HEK293 (cell line): ENCODE results near the gene BFAR.

Experiments
- KLF16 ChIP-seq: fragments of 450-650 bp; formaldehyde crosslinking; IDR thresholded peaks from 2 replicates; pipeline ENCODE4 v1.5.1; 2017; ENCODE audit warnings: missing biosample characterization, missing genetic modification characterization
- TCF7L2 ChIP-seq: IDR thresholded peaks from 2 replicates; pipeline ENCODE4 v1.6.1; 2011; ENCODE audit warnings: low read depth, mild to moderate bottlenecking, inconsistent platforms, low read length, moderate library complexity, borderline replicate concordance
- ZNF335 ChIP-seq: fragments of 450-650 bp; formaldehyde crosslinking; conservative IDR thresholded peaks from 2 replicates; pipeline ENCODE4 v1.5.1; 2016; ENCODE audit warnings: missing biosample characterization, missing genetic modification characterization
- ZNF501 ChIP-seq: fragments of 450-650 bp; formaldehyde crosslinking; IDR thresholded peaks from 2 replicates; pipeline ENCODE4 v1.5.1; 2016; ENCODE audit warnings: missing biosample characterization, missing genetic modification characterization
- ZNF521 ChIP-seq: fragments of 450-650 bp; formaldehyde crosslinking; IDR thresholded peaks from 2 replicates; pipeline ENCODE4 v1.5.1; 2017; ENCODE audit warnings: missing biosample characterization, mild to moderate bottlenecking, missing genetic modification characterization
- ZNF785 ChIP-seq: fragments of 450-650 bp; formaldehyde crosslinking; IDR thresholded peaks from 2 replicates; pipeline ENCODE4 v1.5.1; 2016; ENCODE audit warnings: missing biosample characterization, missing genetic modification characterization
- TF ChIP-seq, protein P1 (sequence below): fragments of 450-650 bp; formaldehyde crosslinking; IDR thresholded peaks from 2 replicates; pipeline ENCODE4 v1.5.1; 2016; ENCODE audit warnings: missing biosample characterization, missing genetic modification characterization
- TF ChIP-seq, protein P2 (sequence below): fragments of 450-650 bp; formaldehyde crosslinking; IDR thresholded peaks from 2 replicates; pipeline ENCODE4 v1.5.1; 2016; ENCODE audit warnings: missing biosample characterization, missing genetic modification characterization
- TF ChIP-seq, protein P3 (sequence below): fragments of 450-650 bp; formaldehyde crosslinking; IDR thresholded peaks from 2 replicates; pipeline ENCODE4 v1.5.0; 2017; ENCODE audit warnings: missing biosample characterization, missing genetic modification characterization, borderline replicate concordance
- TF ChIP-seq, protein P4 (sequence below): fragments of 450-650 bp; formaldehyde crosslinking; IDR thresholded peaks from 2 replicates; pipeline ENCODE4 v1.5.1; 2016; ENCODE audit warnings: missing biosample characterization, missing genetic modification characterization

DNA sequence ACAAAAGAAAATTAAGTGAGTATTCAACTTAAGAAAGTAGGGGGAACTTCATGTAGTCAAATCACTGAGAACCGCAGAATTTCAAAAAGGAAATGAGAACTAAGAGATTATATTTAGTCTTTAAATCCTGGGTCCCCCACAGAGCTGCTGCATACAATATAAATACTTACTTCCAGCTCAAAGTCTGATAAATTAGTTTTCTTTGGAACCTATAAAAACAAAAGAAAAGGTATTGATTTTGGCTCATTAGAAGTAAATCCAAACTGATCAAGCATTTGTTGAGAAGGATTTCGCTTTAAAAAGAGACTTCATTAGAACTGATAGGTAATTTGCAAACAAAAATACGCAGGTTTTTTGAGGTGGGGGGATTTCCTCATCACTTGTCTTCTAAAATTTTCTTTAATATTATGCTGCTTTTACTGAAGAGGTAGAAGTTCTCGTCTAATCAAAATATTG lies 24.6 kb upstream of the BFAR start:
- TF ChIP-seq, protein P1, sequence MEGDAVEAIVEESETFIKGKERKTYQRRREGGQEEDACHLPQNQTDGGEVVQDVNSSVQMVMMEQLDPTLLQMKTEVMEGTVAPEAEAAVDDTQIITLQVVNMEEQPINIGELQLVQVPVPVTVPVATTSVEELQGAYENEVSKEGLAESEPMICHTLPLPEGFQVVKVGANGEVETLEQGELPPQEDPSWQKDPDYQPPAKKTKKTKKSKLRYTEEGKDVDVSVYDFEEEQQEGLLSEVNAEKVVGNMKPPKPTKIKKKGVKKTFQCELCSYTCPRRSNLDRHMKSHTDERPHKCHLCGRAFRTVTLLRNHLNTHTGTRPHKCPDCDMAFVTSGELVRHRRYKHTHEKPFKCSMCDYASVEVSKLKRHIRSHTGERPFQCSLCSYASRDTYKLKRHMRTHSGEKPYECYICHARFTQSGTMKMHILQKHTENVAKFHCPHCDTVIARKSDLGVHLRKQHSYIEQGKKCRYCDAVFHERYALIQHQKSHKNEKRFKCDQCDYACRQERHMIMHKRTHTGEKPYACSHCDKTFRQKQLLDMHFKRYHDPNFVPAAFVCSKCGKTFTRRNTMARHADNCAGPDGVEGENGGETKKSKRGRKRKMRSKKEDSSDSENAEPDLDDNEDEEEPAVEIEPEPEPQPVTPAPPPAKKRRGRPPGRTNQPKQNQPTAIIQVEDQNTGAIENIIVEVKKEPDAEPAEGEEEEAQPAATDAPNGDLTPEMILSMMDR, result no peak
- TF ChIP-seq, protein P2, sequence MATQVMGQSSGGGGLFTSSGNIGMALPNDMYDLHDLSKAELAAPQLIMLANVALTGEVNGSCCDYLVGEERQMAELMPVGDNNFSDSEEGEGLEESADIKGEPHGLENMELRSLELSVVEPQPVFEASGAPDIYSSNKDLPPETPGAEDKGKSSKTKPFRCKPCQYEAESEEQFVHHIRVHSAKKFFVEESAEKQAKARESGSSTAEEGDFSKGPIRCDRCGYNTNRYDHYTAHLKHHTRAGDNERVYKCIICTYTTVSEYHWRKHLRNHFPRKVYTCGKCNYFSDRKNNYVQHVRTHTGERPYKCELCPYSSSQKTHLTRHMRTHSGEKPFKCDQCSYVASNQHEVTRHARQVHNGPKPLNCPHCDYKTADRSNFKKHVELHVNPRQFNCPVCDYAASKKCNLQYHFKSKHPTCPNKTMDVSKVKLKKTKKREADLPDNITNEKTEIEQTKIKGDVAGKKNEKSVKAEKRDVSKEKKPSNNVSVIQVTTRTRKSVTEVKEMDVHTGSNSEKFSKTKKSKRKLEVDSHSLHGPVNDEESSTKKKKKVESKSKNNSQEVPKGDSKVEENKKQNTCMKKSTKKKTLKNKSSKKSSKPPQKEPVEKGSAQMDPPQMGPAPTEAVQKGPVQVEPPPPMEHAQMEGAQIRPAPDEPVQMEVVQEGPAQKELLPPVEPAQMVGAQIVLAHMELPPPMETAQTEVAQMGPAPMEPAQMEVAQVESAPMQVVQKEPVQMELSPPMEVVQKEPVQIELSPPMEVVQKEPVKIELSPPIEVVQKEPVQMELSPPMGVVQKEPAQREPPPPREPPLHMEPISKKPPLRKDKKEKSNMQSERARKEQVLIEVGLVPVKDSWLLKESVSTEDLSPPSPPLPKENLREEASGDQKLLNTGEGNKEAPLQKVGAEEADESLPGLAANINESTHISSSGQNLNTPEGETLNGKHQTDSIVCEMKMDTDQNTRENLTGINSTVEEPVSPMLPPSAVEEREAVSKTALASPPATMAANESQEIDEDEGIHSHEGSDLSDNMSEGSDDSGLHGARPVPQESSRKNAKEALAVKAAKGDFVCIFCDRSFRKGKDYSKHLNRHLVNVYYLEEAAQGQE, result no peak
- no peak for TF ChIP-seq TCF7L2
- TF ChIP-seq ZNF501 (tag by site-specific recombination), result no peak
- TF ChIP-seq, protein P3, sequence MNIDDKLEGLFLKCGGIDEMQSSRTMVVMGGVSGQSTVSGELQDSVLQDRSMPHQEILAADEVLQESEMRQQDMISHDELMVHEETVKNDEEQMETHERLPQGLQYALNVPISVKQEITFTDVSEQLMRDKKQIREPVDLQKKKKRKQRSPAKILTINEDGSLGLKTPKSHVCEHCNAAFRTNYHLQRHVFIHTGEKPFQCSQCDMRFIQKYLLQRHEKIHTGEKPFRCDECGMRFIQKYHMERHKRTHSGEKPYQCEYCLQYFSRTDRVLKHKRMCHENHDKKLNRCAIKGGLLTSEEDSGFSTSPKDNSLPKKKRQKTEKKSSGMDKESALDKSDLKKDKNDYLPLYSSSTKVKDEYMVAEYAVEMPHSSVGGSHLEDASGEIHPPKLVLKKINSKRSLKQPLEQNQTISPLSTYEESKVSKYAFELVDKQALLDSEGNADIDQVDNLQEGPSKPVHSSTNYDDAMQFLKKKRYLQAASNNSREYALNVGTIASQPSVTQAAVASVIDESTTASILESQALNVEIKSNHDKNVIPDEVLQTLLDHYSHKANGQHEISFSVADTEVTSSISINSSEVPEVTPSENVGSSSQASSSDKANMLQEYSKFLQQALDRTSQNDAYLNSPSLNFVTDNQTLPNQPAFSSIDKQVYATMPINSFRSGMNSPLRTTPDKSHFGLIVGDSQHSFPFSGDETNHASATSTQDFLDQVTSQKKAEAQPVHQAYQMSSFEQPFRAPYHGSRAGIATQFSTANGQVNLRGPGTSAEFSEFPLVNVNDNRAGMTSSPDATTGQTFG (tag by site-specific recombination), result no peak
- no peak for TF ChIP-seq ZNF521
- no peak for TF ChIP-seq ZNF335
- TF ChIP-seq, protein P4, sequence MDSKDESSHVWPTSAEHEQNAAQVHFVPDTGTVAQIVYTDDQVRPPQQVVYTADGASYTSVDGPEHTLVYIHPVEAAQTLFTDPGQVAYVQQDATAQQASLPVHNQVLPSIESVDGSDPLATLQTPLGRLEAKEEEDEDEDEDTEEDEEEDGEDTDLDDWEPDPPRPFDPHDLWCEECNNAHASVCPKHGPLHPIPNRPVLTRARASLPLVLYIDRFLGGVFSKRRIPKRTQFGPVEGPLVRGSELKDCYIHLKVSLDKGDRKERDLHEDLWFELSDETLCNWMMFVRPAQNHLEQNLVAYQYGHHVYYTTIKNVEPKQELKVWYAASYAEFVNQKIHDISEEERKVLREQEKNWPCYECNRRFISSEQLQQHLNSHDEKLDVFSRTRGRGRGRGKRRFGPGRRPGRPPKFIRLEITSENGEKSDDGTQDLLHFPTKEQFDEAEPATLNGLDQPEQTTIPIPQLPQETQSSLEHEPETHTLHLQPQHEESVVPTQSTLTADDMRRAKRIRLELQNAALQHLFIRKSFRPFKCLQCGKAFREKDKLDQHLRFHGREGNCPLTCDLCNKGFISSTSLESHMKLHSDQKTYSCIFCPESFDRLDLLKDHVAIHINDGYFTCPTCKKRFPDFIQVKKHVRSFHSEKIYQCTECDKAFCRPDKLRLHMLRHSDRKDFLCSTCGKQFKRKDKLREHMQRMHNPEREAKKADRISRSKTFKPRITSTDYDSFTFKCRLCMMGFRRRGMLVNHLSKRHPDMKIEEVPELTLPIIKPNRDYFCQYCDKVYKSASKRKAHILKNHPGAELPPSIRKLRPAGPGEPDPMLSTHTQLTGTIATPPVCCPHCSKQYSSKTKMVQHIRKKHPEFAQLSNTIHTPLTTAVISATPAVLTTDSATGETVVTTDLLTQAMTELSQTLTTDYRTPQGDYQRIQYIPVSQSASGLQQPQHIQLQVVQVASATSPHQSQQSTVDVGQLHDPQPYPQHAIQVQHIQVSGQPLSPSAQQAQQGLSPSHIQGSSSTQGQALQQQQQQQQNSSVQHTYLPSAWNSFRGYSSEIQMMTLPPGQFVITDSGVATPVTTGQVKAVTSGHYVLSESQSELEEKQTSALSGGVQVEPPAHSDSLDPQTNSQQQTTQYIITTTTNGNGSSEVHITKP, result no peak
- no peak for TF ChIP-seq KLF16 (tag by site-specific recombination)
- TF ChIP-seq ZNF785 (tag by site-specific recombination), result no peak
